Measurements from ENCODE around the gene ADSS1.

ADSS1 gene

GRCh38 chr14:104700225-104700651 is 23.8 kb upstream of the ADSS1 start:
- TF ChIP-seq, protein P1, sequence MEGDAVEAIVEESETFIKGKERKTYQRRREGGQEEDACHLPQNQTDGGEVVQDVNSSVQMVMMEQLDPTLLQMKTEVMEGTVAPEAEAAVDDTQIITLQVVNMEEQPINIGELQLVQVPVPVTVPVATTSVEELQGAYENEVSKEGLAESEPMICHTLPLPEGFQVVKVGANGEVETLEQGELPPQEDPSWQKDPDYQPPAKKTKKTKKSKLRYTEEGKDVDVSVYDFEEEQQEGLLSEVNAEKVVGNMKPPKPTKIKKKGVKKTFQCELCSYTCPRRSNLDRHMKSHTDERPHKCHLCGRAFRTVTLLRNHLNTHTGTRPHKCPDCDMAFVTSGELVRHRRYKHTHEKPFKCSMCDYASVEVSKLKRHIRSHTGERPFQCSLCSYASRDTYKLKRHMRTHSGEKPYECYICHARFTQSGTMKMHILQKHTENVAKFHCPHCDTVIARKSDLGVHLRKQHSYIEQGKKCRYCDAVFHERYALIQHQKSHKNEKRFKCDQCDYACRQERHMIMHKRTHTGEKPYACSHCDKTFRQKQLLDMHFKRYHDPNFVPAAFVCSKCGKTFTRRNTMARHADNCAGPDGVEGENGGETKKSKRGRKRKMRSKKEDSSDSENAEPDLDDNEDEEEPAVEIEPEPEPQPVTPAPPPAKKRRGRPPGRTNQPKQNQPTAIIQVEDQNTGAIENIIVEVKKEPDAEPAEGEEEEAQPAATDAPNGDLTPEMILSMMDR (IDR thresholded peaks at IDR 0.05; ENCODE audit: low read depth, low read length) = no peak
- no peak for DNase-seq (ENCODE audit: low read depth, low spot score)
- in situ Hi-C loops (cut with HindIII; ENCODE audit: low sequenced_read_pairs) = no loop called here
- no peak overlapping the region for H3K4me3 ChIP-seq (ENCODE audit: low read depth, low read length)

- H3K4me3 ChIP-seq (ENCODE audit: low read depth, low read length) = no peak overlapping the region
- in situ Hi-C loops (cut with HindIII; ENCODE audit: low sequenced_read_pairs) = no loop called here
- TF ChIP-seq, protein P1 (IDR thresholded peaks at IDR 0.05; ENCODE audit: low read depth, low read length) = no peak
- DNase-seq (ENCODE audit: low read depth, low spot score) = no peak
These were observed 23.2 kb upstream of the ADSS1 start for GRCh38 chr14:104700747-104701217.

GRCh38 chr14:104701383-104702076 is 22.5 kb upstream of the ADSS1 start:
- TF ChIP-seq, protein P1 (IDR thresholded peaks at IDR 0.05; ENCODE audit: low read depth, low read length) = no peak
- in situ Hi-C loops (cut with HindIII; ENCODE audit: low sequenced_read_pairs) = no loop called here
- no peak for DNase-seq (ENCODE audit: low read depth, low spot score)
- no peak overlapping the region for H3K4me3 ChIP-seq (ENCODE audit: low read depth, low read length)

DNA sequence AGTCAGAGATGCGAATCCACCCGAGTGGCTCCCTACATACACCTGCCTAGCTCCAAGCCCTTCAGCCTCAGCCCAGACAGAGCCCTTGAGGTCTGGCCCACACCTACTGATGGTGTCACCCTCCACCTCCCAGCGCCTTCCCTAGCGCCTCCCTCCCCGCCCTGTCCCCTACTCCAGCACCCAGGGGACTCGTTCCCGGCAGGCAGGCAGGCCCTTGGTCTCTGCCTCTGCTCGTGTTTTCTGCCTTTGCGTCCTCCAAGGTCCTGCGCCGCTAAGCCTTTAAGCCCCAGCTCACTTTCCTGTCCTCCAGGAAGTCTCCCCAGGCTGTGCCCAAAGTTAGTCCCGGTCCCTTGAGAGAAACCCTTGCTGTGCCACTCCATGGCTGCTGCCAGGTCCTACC is 21.9 kb upstream of the ADSS1 start:
- no peak for DNase-seq (ENCODE audit: low read depth, low spot score)
- in situ Hi-C loops (cut with HindIII; ENCODE audit: low sequenced_read_pairs) = no loop called here
- H3K4me3 ChIP-seq (ENCODE audit: low read depth, low read length) = no peak overlapping the region
- TF ChIP-seq, protein P1 (IDR thresholded peaks at IDR 0.05; ENCODE audit: low read depth, low read length) = no peak

DNA sequence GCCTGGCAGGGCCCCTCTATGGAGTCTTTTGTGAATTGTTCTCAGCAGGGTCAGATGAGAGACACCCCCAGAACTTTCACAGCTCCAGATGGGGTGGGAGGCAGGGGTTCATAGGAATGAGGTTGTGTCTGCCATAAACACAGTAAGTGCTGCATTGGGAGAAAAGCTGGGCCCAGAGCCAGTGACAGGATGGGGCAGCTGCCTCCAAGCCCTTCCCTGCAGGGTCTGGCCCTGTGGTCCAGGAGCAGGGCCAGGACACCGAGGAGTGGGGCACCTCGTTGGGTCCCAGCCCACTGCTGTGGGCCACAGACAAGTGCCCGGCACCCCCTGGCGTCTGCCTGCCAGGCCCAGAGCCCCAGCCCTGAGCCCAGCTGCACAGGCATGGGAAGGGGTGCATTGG is 21.4 kb upstream of the ADSS1 start:
- TF ChIP-seq, protein P1 (IDR thresholded peaks at IDR 0.05; ENCODE audit: low read depth, low read length) = no peak
- no peak overlapping the region for H3K4me3 ChIP-seq (ENCODE audit: low read depth, low read length)
- in situ Hi-C loops (cut with HindIII; ENCODE audit: low sequenced_read_pairs) = no loop called here
- no peak for DNase-seq (ENCODE audit: low read depth, low spot score)

GRCh38 chr14:104703269-104703668 is 20.8 kb upstream of the ADSS1 start:
- in situ Hi-C loops (cut with HindIII; ENCODE audit: low sequenced_read_pairs) = no loop called here
- TF ChIP-seq, protein P1 (IDR thresholded peaks at IDR 0.05; ENCODE audit: low read depth, low read length) = no peak
- no peak overlapping the region for H3K4me3 ChIP-seq (ENCODE audit: low read depth, low read length)
- DNase-seq (ENCODE audit: low read depth, low spot score) = no peak

Data from astrocyte of the spinal cord (primary cell).